GM12878 (cell line): ENCODE data around the gene RTN4RL1. TPM values are rescaled to one million over a fixed set of nuclear protein-coding genes. Genes with fewer than 3 reads are reported as not detected.

Experiments used
- CBX5 ChIP-seq: sonication (generic); IDR thresholded peaks from 2 replicates; pipeline ENCODE4 v1.6.1; 2016; ENCODE audit warnings: low read depth, moderate library complexity, mild to moderate bottlenecking, inconsistent platforms
- CEBPB ChIP-seq, 2 experiments: fragments of 150-350 bp in 1 of 2; IDR thresholded peaks; 2 replicates each; pipeline ENCODE4 v1.6.1; 2012 to 2014; ENCODE audit warnings: low read depth in 2 of 2, low read length in 2 of 2, borderline replicate concordance in 1 of 2, inconsistent platforms in 1 of 2
- FOXK2 ChIP-seq: fragments of 450-650 bp; IDR thresholded peaks from 2 replicates; pipeline ENCODE4 v1.6.1; 2017; ENCODE audit warnings: mild to moderate bottlenecking, moderate library complexity
- HCFC1 ChIP-seq: fragments of 150-350 bp; IDR thresholded peaks from 2 replicates; pipeline ENCODE4 v1.6.1; 2014; ENCODE audit warnings: low read length
- JUNB ChIP-seq: IDR thresholded peaks from 2 replicates; pipeline ENCODE4 v1.6.1; 2016; ENCODE audit warnings: antibody characterized with exemption, mild to moderate bottlenecking
- KLF5 ChIP-seq: fragments of 450-650 bp; IDR thresholded peaks from 2 replicates; pipeline ENCODE4 v1.6.1; 2014; ENCODE audit warnings: mild to moderate bottlenecking; ENCODE audit not compliant: partially characterized antibody
- MEF2B ChIP-seq: fragments of 450-650 bp; IDR thresholded peaks from 2 replicates; pipeline ENCODE4 v1.6.1; 2018; ENCODE audit warnings: mild to moderate bottlenecking, moderate library complexity; ENCODE audit not compliant: partially characterized antibody, poor library complexity, severe bottlenecking
- MTA3 ChIP-seq: IDR thresholded peaks from 2 replicates; pipeline ENCODE4 v1.6.1; 2012; ENCODE audit warnings: low read length, inconsistent platforms, borderline replicate concordance
- MYB ChIP-seq: fragments of 150-350 bp; IDR thresholded peaks from 2 replicates; pipeline ENCODE4 v1.6.1; 2014; ENCODE audit warnings: mild to moderate bottlenecking, low read depth, low read length, borderline replicate concordance
- NFYA ChIP-seq: IDR thresholded peaks from 2 replicates; pipeline ENCODE4 v1.6.1; 2011; ENCODE audit warnings: low read depth, mild to moderate bottlenecking, low read length, improper control_type of control experiment, borderline replicate concordance
- NR2F1 ChIP-seq: fragments of 450-650 bp; conservative IDR thresholded peaks from 2 replicates; pipeline ENCODE4 v1.6.1; 2017; ENCODE audit warnings: mild to moderate bottlenecking
- RBBP5 ChIP-seq: fragments of 200-600 bp; sonication (generic); conservative IDR thresholded peaks from 2 replicates; pipeline ENCODE4 v1.6.1; 2016
- SMC3 ChIP-seq: IDR thresholded peaks from 2 replicates; pipeline ENCODE4 v1.6.1; 2011; ENCODE audit warnings: low read length, improper control_type of control experiment, borderline replicate concordance
- SREBF2 ChIP-seq: IDR thresholded peaks from 2 replicates; pipeline ENCODE4 v1.6.1; 2012; ENCODE audit warnings: mild to moderate bottlenecking, low read length
- STAT3 ChIP-seq: IDR thresholded peaks from 2 replicates; pipeline ENCODE4 v1.6.1; 2011; ENCODE audit warnings: low read depth, low read length, improper control_type of control experiment
- SUPT20H ChIP-seq: IDR thresholded peaks from 2 replicates; pipeline ENCODE4 v1.6.1; 2011; ENCODE audit warnings: low read depth, mild to moderate bottlenecking, low read length, moderate library complexity, borderline replicate concordance; ENCODE audit not compliant: control insufficient read depth
- ZNF24 ChIP-seq: fragments of 450-650 bp; IDR thresholded peaks from 2 replicates; pipeline ENCODE4 v1.6.1; 2017; ENCODE audit warnings: antibody characterized with exemption, mild to moderate bottlenecking
- polyA plus RNA-seq, 11 experiments: library from polyadenylated mRNA; depleted of rRNA in 4 of 11; unstranded in 6 of 11; stranded (reverse) in 5 of 11; fragments of >200 nt; fragmentation: Nextera tagmentation in 4 of 11; fragmentation: Illumina TruSeq in 1 of 11; extraction: Ambion mirVana in 4 of 11; extraction: Trizol in 1 of 11; gene quantifications; 1 replicate in 1 of 11; 2 replicates in 10 of 11; pipeline versions ENCODE4 v1.2.1 to v1.2.3, GENCODE V29; 2011 to 2016; ENCODE audit warnings: inconsistent platforms in 2 of 11, missing spikeins in 2 of 11, low read depth in 1 of 11
- total RNA-seq, 4 experiments: library from RNA; depleted of rRNA in 3 of 4; stranded (reverse); fragments of >200 nt in 3 of 4; fragmentation: Illumina TruSeq in 1 of 4; extraction: Trizol in 1 of 4; gene quantifications; 2 replicates each; pipeline versions ENCODE4 v1.2.1 to v1.2.3, GENCODE V29; 2013 to 2021
- TF ChIP-seq, protein P1 (sequence below): fragments of 450-650 bp; IDR thresholded peaks from 2 replicates; pipeline ENCODE4 v1.6.1; 2016; ENCODE audit warnings: mild to moderate bottlenecking, moderate library complexity, borderline replicate concordance
- TF ChIP-seq, protein P2 (sequence below): IDR thresholded peaks from 2 replicates; pipeline ENCODE4 v1.6.1; 2011; ENCODE audit warnings: mild to moderate bottlenecking, low read depth, low read length, moderate library complexity; ENCODE audit not compliant: insufficient replicate concordance
- TF ChIP-seq, protein P3 (sequence below): IDR thresholded peaks from 2 replicates; pipeline ENCODE4 v1.6.1; 2011; ENCODE audit warnings: borderline replicate concordance, low read depth, mild to moderate bottlenecking, moderate library complexity, low read length; ENCODE audit not compliant: insufficient read depth, poor library complexity, severe bottlenecking
- TF ChIP-seq, protein P4 (sequence below): fragments of 450-650 bp; IDR thresholded peaks from 2 replicates; pipeline ENCODE4 v1.6.1; 2017; ENCODE audit warnings: low read depth, mild to moderate bottlenecking, moderate library complexity

The RTN4RL1 gene
- total and polyA plus RNA-seq, 10 of the 15 experiments (the other 5 are each of a cell fraction or from before 2014, with no cell fraction given): 0.08 to 0.11 (median 0.10) TPM; not detected in 7

GRCh38 chr17:2053380-2054261 is 28.5 kb upstream of the RTN4RL1 start (continued):
- TF ChIP-seq, protein P1, sequence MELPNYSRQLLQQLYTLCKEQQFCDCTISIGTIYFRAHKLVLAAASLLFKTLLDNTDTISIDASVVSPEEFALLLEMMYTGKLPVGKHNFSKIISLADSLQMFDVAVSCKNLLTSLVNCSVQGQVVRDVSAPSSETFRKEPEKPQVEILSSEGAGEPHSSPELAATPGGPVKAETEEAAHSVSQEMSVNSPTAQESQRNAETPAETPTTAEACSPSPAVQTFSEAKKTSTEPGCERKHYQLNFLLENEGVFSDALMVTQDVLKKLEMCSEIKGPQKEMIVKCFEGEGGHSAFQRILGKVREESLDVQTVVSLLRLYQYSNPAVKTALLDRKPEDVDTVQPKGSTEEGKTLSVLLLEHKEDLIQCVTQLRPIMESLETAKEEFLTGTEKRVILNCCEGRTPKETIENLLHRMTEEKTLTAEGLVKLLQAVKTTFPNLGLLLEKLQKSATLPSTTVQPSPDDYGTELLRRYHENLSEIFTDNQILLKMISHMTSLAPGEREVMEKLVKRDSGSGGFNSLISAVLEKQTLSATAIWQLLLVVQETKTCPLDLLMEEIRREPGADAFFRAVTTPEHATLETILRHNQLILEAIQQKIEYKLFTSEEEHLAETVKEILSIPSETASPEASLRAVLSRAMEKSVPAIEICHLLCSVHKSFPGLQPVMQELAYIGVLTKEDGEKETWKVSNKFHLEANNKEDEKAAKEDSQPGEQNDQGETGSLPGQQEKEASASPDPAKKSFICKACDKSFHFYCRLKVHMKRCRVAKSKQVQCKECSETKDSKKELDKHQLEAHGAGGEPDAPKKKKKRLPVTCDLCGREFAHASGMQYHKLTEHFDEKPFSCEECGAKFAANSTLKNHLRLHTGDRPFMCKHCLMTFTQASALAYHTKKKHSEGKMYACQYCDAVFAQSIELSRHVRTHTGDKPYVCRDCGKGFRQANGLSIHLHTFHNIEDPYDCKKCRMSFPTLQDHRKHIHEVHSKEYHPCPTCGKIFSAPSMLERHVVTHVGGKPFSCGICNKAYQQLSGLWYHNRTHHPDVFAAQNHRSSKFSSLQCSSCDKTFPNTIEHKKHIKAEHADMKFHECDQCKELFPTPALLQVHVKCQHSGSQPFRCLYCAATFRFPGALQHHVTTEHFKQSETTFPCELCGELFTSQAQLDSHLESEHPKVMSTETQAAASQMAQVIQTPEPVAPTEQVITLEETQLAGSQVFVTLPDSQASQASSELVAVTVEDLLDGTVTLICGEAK: no peak
- TF ChIP-seq CEBPB (IDR thresholded peaks at IDR 0.05; ENCODE audit: borderline replicate concordance in 1 of 2, low read depth in 2 of 2, low read length in 2 of 2): no peak
- TF ChIP-seq MEF2B: peak; percentile 88
- TF ChIP-seq JUNB: no peak
- peak; percentile 100 for TF ChIP-seq NR2F1
- no peak for TF ChIP-seq MTA3
- TF ChIP-seq NFYA: no peak
- TF ChIP-seq, protein P2, sequence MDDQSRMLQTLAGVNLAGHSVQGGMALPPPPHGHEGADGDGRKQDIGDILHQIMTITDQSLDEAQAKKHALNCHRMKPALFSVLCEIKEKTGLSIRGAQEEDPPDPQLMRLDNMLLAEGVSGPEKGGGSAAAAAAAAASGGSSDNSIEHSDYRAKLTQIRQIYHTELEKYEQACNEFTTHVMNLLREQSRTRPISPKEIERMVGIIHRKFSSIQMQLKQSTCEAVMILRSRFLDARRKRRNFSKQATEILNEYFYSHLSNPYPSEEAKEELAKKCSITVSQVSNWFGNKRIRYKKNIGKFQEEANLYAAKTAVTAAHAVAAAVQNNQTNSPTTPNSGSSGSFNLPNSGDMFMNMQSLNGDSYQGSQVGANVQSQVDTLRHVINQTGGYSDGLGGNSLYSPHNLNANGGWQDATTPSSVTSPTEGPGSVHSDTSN: no peak
- TF ChIP-seq SUPT20H: no peak
- TF ChIP-seq KLF5: no peak
- TF ChIP-seq HCFC1: no peak; the same call in 1 of the 2 replicates
- no peak for TF ChIP-seq ZNF24
- TF ChIP-seq MYB: no peak
- no peak for TF ChIP-seq RBBP5
- no peak for TF ChIP-seq STAT3
- TF ChIP-seq, protein P3, sequence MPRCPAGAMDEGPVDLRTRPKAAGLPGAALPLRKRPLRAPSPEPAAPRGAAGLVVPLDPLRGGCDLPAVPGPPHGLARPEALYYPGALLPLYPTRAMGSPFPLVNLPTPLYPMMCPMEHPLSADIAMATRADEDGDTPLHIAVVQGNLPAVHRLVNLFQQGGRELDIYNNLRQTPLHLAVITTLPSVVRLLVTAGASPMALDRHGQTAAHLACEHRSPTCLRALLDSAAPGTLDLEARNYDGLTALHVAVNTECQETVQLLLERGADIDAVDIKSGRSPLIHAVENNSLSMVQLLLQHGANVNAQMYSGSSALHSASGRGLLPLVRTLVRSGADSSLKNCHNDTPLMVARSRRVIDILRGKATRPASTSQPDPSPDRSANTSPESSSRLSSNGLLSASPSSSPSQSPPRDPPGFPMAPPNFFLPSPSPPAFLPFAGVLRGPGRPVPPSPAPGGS: no peak
- TF ChIP-seq SREBF2: no peak
- TF ChIP-seq CBX5: no peak
- TF ChIP-seq FOXK2: no peak
- peak; percentile 45 for TF ChIP-seq SMC3
- TF ChIP-seq, protein P4, sequence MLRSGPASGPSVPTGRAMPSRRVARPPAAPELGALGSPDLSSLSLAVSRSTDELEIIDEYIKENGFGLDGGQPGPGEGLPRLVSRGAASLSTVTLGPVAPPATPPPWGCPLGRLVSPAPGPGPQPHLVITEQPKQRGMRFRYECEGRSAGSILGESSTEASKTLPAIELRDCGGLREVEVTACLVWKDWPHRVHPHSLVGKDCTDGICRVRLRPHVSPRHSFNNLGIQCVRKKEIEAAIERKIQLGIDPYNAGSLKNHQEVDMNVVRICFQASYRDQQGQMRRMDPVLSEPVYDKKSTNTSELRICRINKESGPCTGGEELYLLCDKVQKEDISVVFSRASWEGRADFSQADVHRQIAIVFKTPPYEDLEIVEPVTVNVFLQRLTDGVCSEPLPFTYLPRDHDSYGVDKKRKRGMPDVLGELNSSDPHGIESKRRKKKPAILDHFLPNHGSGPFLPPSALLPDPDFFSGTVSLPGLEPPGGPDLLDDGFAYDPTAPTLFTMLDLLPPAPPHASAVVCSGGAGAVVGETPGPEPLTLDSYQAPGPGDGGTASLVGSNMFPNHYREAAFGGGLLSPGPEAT: no peak
